Pancreas (tissue), 10 donors: ENCODE measurements around the gene WNT7A. TPM values are rescaled to one million over a fixed set of nuclear protein-coding genes. Genes with fewer than 3 reads are reported as not detected.

Experiments
- ATAC-seq, 4 donors: fragments of 200-7000 bp; cut with Tn5 transposase; one replicate each; pipeline versions ENCODE4 v1.8.0 to v1.9.1; 2020; ENCODE audit warnings: mild to moderate bottlenecking in 4 of 4, moderate library complexity in 4 of 4
- DNase-seq, 6 donors: peaks; one replicate each; pipeline ENCODE4 v3.0.0-alpha.2; 2020
- FAIRE-seq: peaks from 2 replicates; lab custom pipeline; 2012; peaks lifted over from hg19 to GRCh38; lab: Jason Lieb, UNC
- H3K27ac ChIP-seq, 4 donors: fragments of 200-600 bp; sonication (generic); 1 replicate in 3 of 4; 2 replicates in 1 of 4; pipeline versions ENCODE4 v1.5.0 to v1.8.0; 2020
- H3K27me3 ChIP-seq, 4 donors: fragments of 200-600 bp; one replicate each; pipeline ENCODE4 v1.8.0; 2021
- H3K36me3 ChIP-seq, 3 donors: fragments of 200-600 bp; sonication (generic) in 1 of 3; one replicate each; pipeline versions ENCODE4 v1.5.0 to v1.8.0; 2020 to 2021
- H3K4me1 ChIP-seq, 3 donors: fragments of 200-600 bp; one replicate each; pipeline ENCODE4 v1.8.0; 2021
- H3K4me3 ChIP-seq, 4 donors: fragments of 200-600 bp; sonication (generic) in 2 of 4; one replicate each; pipeline versions ENCODE4 v1.5.0 to v1.8.0; 2020 to 2021
- H3K9me3 ChIP-seq, 4 donors: fragments of 200-600 bp; one replicate each; pipeline ENCODE4 v1.8.0; 2021
- CTCF ChIP-seq, 4 donors: fragments of 200-600 bp; sonication (generic) in 3 of 4; IDR thresholded peaks; one replicate each; pipeline versions ENCODE4 v1.5.0 to v1.8.0; 2021; ENCODE audit warnings: antibody characterized with exemption in 4 of 4
- WGBS, 2 donors: extraction: QIAGEN DNeasy Blood & Tissue Kit; methylation state at CpG; one replicate each; pipeline ENCODE4 v1.1.7; 2013; 5-methylcytosine and 5-hydroxymethylcytosine counted together
- intact Hi-C, 3 donors: fragments of 100-400 bp; cut with DNase I; formaldehyde crosslinking; loops; one replicate each; pipeline versions ENCODE4 v1.11.1 to v1.14.2; 2022
- polyA plus RNA-seq, 2 donors: library from polyadenylated mRNA; stranded (reverse); fragments of 200-250 nt; gene quantifications; one replicate each; pipeline ENCODE4 v1.2.3, GENCODE V29; 2013
- total RNA-seq, 6 donors: library from RNA; stranded (reverse); fragmentation: NEBNext Ultra II Directional in 4 of 6; extraction: Animal tissue kit (Norgen Biotek cat#: 25700) in 4 of 6; gene quantifications; one replicate each; pipeline versions ENCODE4 v1.2.1 to v1.2.4, GENCODE V29; 2021 to 2023
- donor health status: healthy with polysubstance abuse.
- donor health status: DM: no; HTN: no; CAD: no; lungs with moderate emphysema.
- donor health status: DM: no; HTN: no; CAD: no.
- donor health status: control.
- donor health status: control.
- donor health status: Bipolar disorder and iron deficiency.
- donor health status: DM: yes; HTN: yes; CAD: no.
- donor health status: DM: no; HTN: no; CAD: no.
- donor health status: DM: no; HTN: no; CAD: no.
- donor health status: DM: yes; HTN: yes; CAD: no.

The WNT7A gene
- total and polyA plus RNA-seq, 8 donors, result 0.04 to 0.31 (median 0.09) TPM; not detected in 1

- Histone ChIP-seq H3K27ac (no peak overlapping the region), H3K9me3 (no peaks in the 10 kb centered on the region), H3K4me1 (peaks cover 0 to 7% (median 5%) of the 10 kb centered on the region in 3 donors), H3K27me3 (no peaks in the 10 kb centered on the region), H3K36me3 (no peaks in the 10 kb centered on the region), H3K4me3 (peak overlapping the region in 3 of 4 donors; percentile 24 to 60 (median 50))
- FAIRE-seq (no peak), DNase-seq (no peak), ATAC-seq (no peak)
- TF ChIP-seq CTCF (IDR thresholded peaks at IDR 0.05), result no peak
- 39 to 44% methylated on average over 20 of the region's 20 CpGs for WGBS, 2 donors
- intact Hi-C loops, result loop anchor here in 1 of 3 donors (10.0 kb wide), 2 partner anchors 220 to 570 kb away; no protein-coding TSS in a partner anchor
Observed at GRCh38 chr3:13894807-13895154, 14.9 kb upstream of the WNT7A start.

GRCh38 chr3:13894096-13894806 lies 14.4 kb upstream of the WNT7A start:
- Histone ChIP-seq H3K27ac (no peak overlapping the region), H3K27me3 (no peaks in the 10 kb centered on the region), H3K4me1 (peaks cover 0 to 7% (median 5%) of the 10 kb centered on the region in 3 donors), H3K36me3 (no peaks in the 10 kb centered on the region), H3K4me3 (no peak overlapping the region), H3K9me3 (no peaks in the 10 kb centered on the region)
- TF ChIP-seq CTCF (IDR thresholded peaks at IDR 0.05), result no peak
- intact Hi-C loops, result loop anchor here in 1 of 3 donors (10.0 kb wide), 2 partner anchors 221 to 571 kb away; no protein-coding TSS in a partner anchor
- DNase-seq, result no peak
- WGBS, 2 donors, result 73 to 74% methylated on average over 13 of the region's 13 CpGs
- no peak for ATAC-seq
- FAIRE-seq, result no peak

GRCh38 chr3:13892304-13892703 lies 12.4 kb upstream of the WNT7A start:
- DNase-seq (no peak), ATAC-seq (no peak), FAIRE-seq (no peak)
- Histone ChIP-seq H3K4me3 (no peak overlapping the region), H3K36me3 (no peaks in the 10 kb centered on the region), H3K9me3 (no peaks in the 10 kb centered on the region), H3K27ac (no peak overlapping the region), H3K27me3 (no peaks in the 10 kb centered on the region), H3K4me1 (peaks cover 0 to 7% (median 5%) of the 10 kb centered on the region in 3 donors)
- intact Hi-C loops, result loop anchor here in 1 of 3 donors (10.0 kb wide), 2 partner anchors 222 to 572 kb away; no protein-coding TSS in a partner anchor
- WGBS, 2 donors, result 75 to 88% methylated on average over 2 of the region's 2 CpGs
- TF ChIP-seq CTCF (IDR thresholded peaks at IDR 0.05), result no peak

GRCh38 chr3:13891492-13892073 lies 11.7 kb upstream of the WNT7A start:
- Histone ChIP-seq H3K4me3 (no peak overlapping the region), H3K27me3 (no peaks in the 10 kb centered on the region), H3K36me3 (no peaks in the 10 kb centered on the region), H3K27ac (no peak overlapping the region), H3K4me1 (peaks cover 0 to 7% (median 5%) of the 10 kb centered on the region in 3 donors), H3K9me3 (no peaks in the 10 kb centered on the region)
- intact Hi-C loops, result loop anchor here in 1 of 3 donors (10.0 kb wide), 2 partner anchors 223 to 573 kb away; no protein-coding TSS in a partner anchor
- TF ChIP-seq CTCF (IDR thresholded peaks at IDR 0.05), result no peak
- DNase-seq (no peak), ATAC-seq (no peak), FAIRE-seq (no peak)
- 65 to 73% methylated on average over 5 of the region's 5 CpGs for WGBS, 2 donors
